ENCODE measurements around the gene TREML2. TPM values are rescaled to one million over a fixed set of nuclear protein-coding genes. Genes with fewer than 3 reads are reported as not detected.
"Not testable (repeated sequence)": the region's sequence is repeated elsewhere in the genome, so short reads cannot be mapped to it uniquely, and the experiment has no call there.

TREML2 gene
- total RNA-seq (2014; rRNA removed; shearing (Covaris generic); ENCODE audit: low replicate concordance): not detected in 2 replicates

- DNase-seq: no peak
- H3K27me3 ChIP-seq: no peaks in the 10 kb centered on the region
- no peaks in the 10 kb centered on the region for H3K36me3 ChIP-seq
- no peaks in the 10 kb centered on the region for H3K9me3 ChIP-seq
- H3K4me3 ChIP-seq: no peak within 1 kb of the TSS
These were observed at the start of gene TREML2 for GRCh38 chr6:41200901-41201763. Gene TREML2, minus strand, starts transcription at chr6:41201149. Its CDS starts 141 bp downstream, at chr6:41201008.

- Histone ChIP-seq H3K4me3 (no peak overlapping the region), H3K27me3 (no peaks in the 10 kb centered on the region), H3K36me3 (no peaks in the 10 kb centered on the region), H3K9me3 (no peaks in the 10 kb centered on the region)
- no peak for DNase-seq
These were observed 47.1 kb upstream of the TREML2 start for GRCh38 chr6:41247882-41248705.

GRCh38 chr6:41247288-41247865 is 46.4 kb upstream of the TREML2 start:
- Histone ChIP-seq H3K27me3 (no peaks in the 10 kb centered on the region), H3K4me3 (no peak overlapping the region), H3K36me3 (no peaks in the 10 kb centered on the region), H3K9me3 (no peaks in the 10 kb centered on the region)
- no peak for DNase-seq

- not testable (repeated sequence) for H3K27me3 ChIP-seq, DNase-seq, H3K9me3 ChIP-seq
These were observed 45.6 kb upstream of the TREML2 start for GRCh38 chr6:41246529-41246928.

GRCh38 chr6:41239467-41240159 is 38.7 kb upstream of the TREML2 start:
- DNase-seq: no peak
- Histone ChIP-seq H3K27me3 (peaks cover 8% of the 10 kb centered on the region), H3K36me3 (no peaks in the 10 kb centered on the region)

More at GRCh38 chr6:41246529-41246928, 45.6 kb upstream of the TREML2 start:
- H3K4me3 ChIP-seq, H3K36me3 ChIP-seq: not testable (repeated sequence)

GRCh38 chr6:41237128-41237527 is 36.2 kb upstream of the TREML2 start:
- Histone ChIP-seq H3K27me3 (peaks cover 8% of the 10 kb centered on the region), H3K9me3 (no peaks in the 10 kb centered on the region), H3K36me3 (no peaks in the 10 kb centered on the region), H3K4me3 (no peak overlapping the region)
- DNase-seq: no peak

More at GRCh38 chr6:41239467-41240159, 38.7 kb upstream of the TREML2 start:
- no peaks in the 10 kb centered on the region for H3K9me3 ChIP-seq
- H3K4me3 ChIP-seq: no peak overlapping the region

- no peak for DNase-seq
- Histone ChIP-seq H3K36me3 (no peaks in the 10 kb centered on the region), H3K4me3 (no peak overlapping the region), H3K9me3 (no peaks in the 10 kb centered on the region), H3K27me3 (peaks cover 8% of the 10 kb centered on the region)
These were observed 35.3 kb upstream of the TREML2 start for GRCh38 chr6:41236276-41236675.

- no peaks in the 10 kb centered on the region; the same call in 1 of the 2 replicates for H3K27me3 ChIP-seq
- no peak for DNase-seq
- no peaks in the 10 kb centered on the region for H3K9me3 ChIP-seq
- no peaks in the 10 kb centered on the region for H3K36me3 ChIP-seq
- H3K4me3 ChIP-seq: no peak overlapping the region
These were observed 31.7 kb upstream of the TREML2 start for GRCh38 chr6:41232667-41233066.

- Histone ChIP-seq H3K27me3 (no peaks in the 10 kb centered on the region; the same call in 1 of the 2 replicates), H3K9me3 (no peaks in the 10 kb centered on the region), H3K4me3 (no peak overlapping the region), H3K36me3 (no peaks in the 10 kb centered on the region)
- no peak for DNase-seq
These were observed 30.3 kb upstream of the TREML2 start for GRCh38 chr6:41231246-41231645.

- no peaks in the 10 kb centered on the region for H3K36me3 ChIP-seq
- H3K9me3 ChIP-seq: no peaks in the 10 kb centered on the region
- H3K4me3 ChIP-seq: no peak overlapping the region
- DNase-seq: no peak
- peaks cover 2% of the 10 kb centered on the region; the same call in 1 of the 2 replicates for H3K27me3 ChIP-seq
These were observed 28.8 kb upstream of the TREML2 start for GRCh38 chr6:41229721-41230120.

- H3K36me3 ChIP-seq: no peaks in the 10 kb centered on the region
- no peak for DNase-seq
- H3K27me3 ChIP-seq: peaks cover 2% of the 10 kb centered on the region; the same call in 1 of the 2 replicates
- H3K9me3 ChIP-seq: no peaks in the 10 kb centered on the region
- H3K4me3 ChIP-seq: no peak overlapping the region
These were observed 27.7 kb upstream of the TREML2 start for GRCh38 chr6:41228616-41229015.

- Histone ChIP-seq H3K27me3 (peaks cover 2% of the 10 kb centered on the region; the same call in 1 of the 2 replicates), H3K9me3 (no peaks in the 10 kb centered on the region), H3K36me3 (no peaks in the 10 kb centered on the region), H3K4me3 (no peak within 1 kb of the TSS)
- no peak for DNase-seq
These were observed 27.1 kb upstream of the TREML2 start, which contains the start of gene TREML4 for GRCh38 chr6:41228096-41228495. Gene TREML4, plus strand, starts transcription at chr6:41228349. Its CDS starts 79 bp downstream, at chr6:41228428.

GRCh38 chr6:41226752-41227151 is 25.8 kb upstream of the TREML2 start:
- H3K27me3 ChIP-seq: 0 out of 2 replicates have a peak, but pooled peaks cover 2% of the 10 kb centered on the region
- H3K9me3 ChIP-seq: no peaks in the 10 kb centered on the region
- no peak for DNase-seq
- no peaks in the 10 kb centered on the region for H3K36me3 ChIP-seq
- no peak overlapping the region for H3K4me3 ChIP-seq

GRCh38 chr6:41224800-41225199 is 23.9 kb upstream of the TREML2 start:
- H3K27me3 ChIP-seq: 0 out of 2 replicates have a peak, but pooled peaks cover 2% of the 10 kb centered on the region
- no peak for DNase-seq
- no peaks in the 10 kb centered on the region for H3K9me3 ChIP-seq
- H3K36me3 ChIP-seq: no peaks in the 10 kb centered on the region
- no peak overlapping the region for H3K4me3 ChIP-seq

GRCh38 chr6:41222513-41222912 is 21.6 kb upstream of the TREML2 start:
- no peak for DNase-seq
- no peak overlapping the region for H3K4me3 ChIP-seq
- no peaks in the 10 kb centered on the region for H3K36me3 ChIP-seq
- H3K27me3 ChIP-seq: 0 out of 2 replicates have a peak, but pooled peaks cover 2% of the 10 kb centered on the region
- H3K9me3 ChIP-seq: no peaks in the 10 kb centered on the region

GRCh38 chr6:41222045-41222444 is 21.1 kb upstream of the TREML2 start:
- Histone ChIP-seq H3K27me3 (0 out of 2 replicates have a peak, but pooled peaks cover 2% of the 10 kb centered on the region), H3K4me3 (no peak overlapping the region), H3K36me3 (no peaks in the 10 kb centered on the region), H3K9me3 (no peaks in the 10 kb centered on the region)
- no peak for DNase-seq

All from MG63 (cell line).